Endodermal cell (in vitro differentiated cells): ENCODE data around the gene PCDH8. TPM values are rescaled to one million over a fixed set of nuclear protein-coding genes. Genes with fewer than 3 reads are reported as not detected.

Source experiments
- DNase-seq: peaks from one replicate; pipeline ENCODE4 v3.0.0-alpha.2; 2017
- H3K27ac ChIP-seq: 2 replicates; pipeline ENCODE4 v1.5.1; 2013; ENCODE audit warnings: mild to moderate bottlenecking, low read depth, low read length, moderate library complexity
- H3K27me3 ChIP-seq: 2 replicates; pipeline ENCODE4 v1.6.1; 2013; ENCODE audit warnings: mild to moderate bottlenecking, low read length, moderate library complexity; ENCODE audit not compliant: insufficient read depth, control insufficient read depth, poor library complexity, severe bottlenecking
- H3K36me3 ChIP-seq: 2 replicates; pipeline ENCODE4 v1.7.0; 2013; ENCODE audit warnings: mild to moderate bottlenecking, low read length, moderate library complexity; ENCODE audit not compliant: control insufficient read depth, insufficient read depth
- H3K4me1 ChIP-seq: one replicate; pipeline ENCODE4 v1.7.0; 2013; ENCODE audit warnings: low read length; ENCODE audit not compliant: control insufficient read depth, insufficient read depth
- H3K4me3 ChIP-seq: 2 replicates; pipeline ENCODE4 v1.5.1; 2013; ENCODE audit warnings: mild to moderate bottlenecking, low read length, moderate library complexity
- H3K9ac ChIP-seq: 2 replicates; pipeline ENCODE4 v1.6.1; 2013; ENCODE audit warnings: mild to moderate bottlenecking, low read length, moderate library complexity; ENCODE audit not compliant: poor library complexity, severe bottlenecking; ENCODE audit errors: extremely low read depth
- H3K9me3 ChIP-seq: 2 replicates; pipeline ENCODE4 v1.6.1; 2013; ENCODE audit warnings: mild to moderate bottlenecking, low read length, moderate library complexity; ENCODE audit not compliant: control insufficient read depth
- H3K27ac Mint-ChIP-seq: 2 replicates; pipeline ENCODE4 v1.8.0; 2020; ENCODE audit warnings: mixed read lengths
- H3K27me3 Mint-ChIP-seq: 2 replicates; pipeline ENCODE4 v1.8.0; 2021; ENCODE audit warnings: mild to moderate bottlenecking, mixed read lengths; ENCODE audit not compliant: insufficient read depth
- H3K36me3 Mint-ChIP-seq: 2 replicates; pipeline ENCODE4 v1.8.0; 2020; ENCODE audit warnings: low read depth, mixed read lengths
- H3K4me1 Mint-ChIP-seq: 2 replicates; pipeline ENCODE4 v1.8.0; 2020; ENCODE audit warnings: mixed read lengths
- H3K4me3 Mint-ChIP-seq: 2 replicates; pipeline ENCODE4 v1.8.0; 2020; ENCODE audit warnings: mild to moderate bottlenecking, moderate library complexity, mixed read lengths
- H3K9me3 Mint-ChIP-seq: 2 replicates; pipeline ENCODE4 v1.8.0; 2020; ENCODE audit warnings: mild to moderate bottlenecking, mixed read lengths
- CTCF ChIP-seq: fragments of 200-600 bp; sonication (generic); conservative IDR thresholded peaks from 2 replicates; pipeline ENCODE4 v1.5.0; 2021; ENCODE audit warnings: antibody characterized with exemption, mild to moderate bottlenecking
- WGBS, 2 experiments: methylation state at CpG; one replicate each; pipeline versions ENCODE4 v1.1.5 to v1.1.7; 2013; ENCODE audit warnings: missing lambda C conversion rate in 2 of 2, mixed read lengths in 1 of 2; ENCODE audit not compliant: insufficient coverage in 1 of 2, insufficient read length in 1 of 2; 5-methylcytosine and 5-hydroxymethylcytosine counted together
- total RNA-seq, 2 donors: library from RNA; stranded (reverse); fragmentation: NEBNext Ultra II Directional in 1 of 2; extraction: Animal tissue kit (Norgen Biotek cat#: 25700) in 1 of 2; gene quantifications; 2 replicates in 1 of 2; 3 replicates in 1 of 2; pipeline ENCODE4 v1.2.1, GENCODE V29; 2021

The PCDH8 gene
- total RNA-seq, 2 donors from 2014 or later: 1.8 to 10.6 TPM

- peak; percentile 61 for DNase-seq
- H3K4me3 Mint-ChIP-seq: peak overlapping the region; percentile 81
- H3K9me3 ChIP-seq: no peaks in the 10 kb centered on the region
- H3K4me3 ChIP-seq: peak overlapping the region; percentile 77
- H3K27ac Mint-ChIP-seq: no peak overlapping the region
- H3K27me3 ChIP-seq: peaks cover 64% of the 10 kb centered on the region
- no peaks in the 10 kb centered on the region for H3K36me3 Mint-ChIP-seq
- no peak overlapping the region for H3K9ac ChIP-seq
- H3K4me1 ChIP-seq: peaks cover 4% of the 10 kb centered on the region
- H3K27ac ChIP-seq: peak overlapping the region; percentile 87
- no peaks in the 10 kb centered on the region for H3K36me3 ChIP-seq
- WGBS, 2 experiments: 6 to 9% methylated on average over 23 to 24 of the region's 24 CpGs
- peaks cover 60% of the 10 kb centered on the region for H3K27me3 Mint-ChIP-seq
- H3K9me3 Mint-ChIP-seq: peaks cover 2% of the 10 kb centered on the region
- H3K4me1 Mint-ChIP-seq: peaks cover 38% of the 10 kb centered on the region
- TF ChIP-seq CTCF: no peak
Measured at GRCh38 chr13:52849291-52850071, 1.0 kb upstream of the PCDH8 start.

GRCh38 chr13:52847682-52848432 lies 583 bp downstream of the PCDH8 start:
- H3K36me3 ChIP-seq: no peaks in the 10 kb centered on the region
- no peak overlapping the region for H3K27ac ChIP-seq
- peaks cover 4% of the 10 kb centered on the region for H3K4me1 ChIP-seq
- peaks cover 29% of the 10 kb centered on the region for H3K4me1 Mint-ChIP-seq
- H3K4me3 ChIP-seq: peak overlapping the region; percentile 77
- H3K27ac Mint-ChIP-seq: no peak overlapping the region
- H3K4me3 Mint-ChIP-seq: peak overlapping the region; percentile 38
- H3K27me3 ChIP-seq: peaks cover 77% of the 10 kb centered on the region
- TF ChIP-seq CTCF: no peak
- no peaks in the 10 kb centered on the region for H3K9me3 ChIP-seq
- H3K9ac ChIP-seq: no peak overlapping the region
- peaks cover 2% of the 10 kb centered on the region for H3K9me3 Mint-ChIP-seq
- 5 to 8% methylated on average over 42 to 75 of the region's 75 CpGs for WGBS, 2 experiments
- DNase-seq: peak; percentile 58
- H3K36me3 Mint-ChIP-seq: no peaks in the 10 kb centered on the region
- H3K27me3 Mint-ChIP-seq: peaks cover 72% of the 10 kb centered on the region

GRCh38 chr13:52847322-52847681 lies 1.1 kb downstream of the PCDH8 start:
- Histone ChIP-seq H3K27me3 (peaks cover 80% of the 10 kb centered on the region), H3K4me1 (peaks cover 1% of the 10 kb centered on the region), H3K4me3 (no peak overlapping the region), H3K9ac (no peak overlapping the region), H3K27ac (no peak overlapping the region), H3K36me3 (no peaks in the 10 kb centered on the region), H3K9me3 (no peaks in the 10 kb centered on the region)
- TF ChIP-seq CTCF: no peak
- 3 to 5% methylated on average over 16 to 51 of the region's 51 CpGs for WGBS, 2 experiments
- Mint-ChIP-seq H3K4me1 (peaks cover 23% of the 10 kb centered on the region), H3K27me3 (peaks cover 78% of the 10 kb centered on the region), H3K9me3 (peaks cover 2% of the 10 kb centered on the region), H3K36me3 (no peaks in the 10 kb centered on the region), H3K4me3 (no peak overlapping the region), H3K27ac (no peak overlapping the region)
- no peak for DNase-seq
